Measurements from ENCODE around the gene MRGPRE. TPM values are rescaled to one million over a fixed set of nuclear protein-coding genes. Genes with fewer than 3 reads are reported as not detected.

Gene MRGPRE
- total RNA-seq, 2 experiments from 2014 or later, result not detected

DNA sequence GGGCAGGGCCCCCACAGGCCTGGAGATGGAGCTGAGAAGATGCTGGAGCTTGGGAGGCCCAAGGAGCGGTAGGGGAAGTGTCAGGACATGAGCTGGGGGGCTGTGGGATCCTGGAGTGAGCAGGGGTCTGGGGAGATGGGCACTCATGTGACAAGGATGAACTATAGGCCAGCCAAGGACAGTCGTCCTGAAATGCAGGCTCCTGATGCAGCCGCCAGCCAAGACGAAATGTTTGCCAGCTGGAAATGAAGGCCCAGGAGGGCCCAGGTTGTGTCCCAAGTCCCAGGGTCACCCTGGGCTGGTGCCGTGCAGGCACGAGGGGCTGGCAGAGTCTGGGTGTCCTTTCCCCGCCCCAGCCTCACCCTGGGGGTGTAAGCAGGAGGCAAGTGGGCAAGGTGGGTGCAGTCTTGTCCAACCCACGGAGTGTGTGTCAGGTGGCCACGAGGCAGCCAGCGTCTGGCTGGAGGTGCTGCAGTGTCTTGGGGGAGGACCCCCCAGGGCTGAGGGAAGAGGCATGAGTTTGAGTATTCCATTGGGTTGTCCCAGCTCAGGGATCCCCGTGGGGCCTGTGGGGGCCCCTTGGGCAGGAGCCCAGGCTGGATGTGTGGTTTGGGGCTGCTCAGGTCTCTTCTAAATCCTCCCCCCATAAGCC, 35.0 kb downstream of the MRGPRE start:
- no peak for DNase-seq
- Mint-ChIP-seq H3K9me3 (no peaks in the 10 kb centered on the region), H3K4me3 (no peak overlapping the region), H3K4me1 (no peaks in the 10 kb centered on the region), H3K27me3 (peaks cover 7% of the 10 kb centered on the region), H3K36me3 (no peaks in the 10 kb centered on the region), H3K27ac (no peak overlapping the region)

DNA sequence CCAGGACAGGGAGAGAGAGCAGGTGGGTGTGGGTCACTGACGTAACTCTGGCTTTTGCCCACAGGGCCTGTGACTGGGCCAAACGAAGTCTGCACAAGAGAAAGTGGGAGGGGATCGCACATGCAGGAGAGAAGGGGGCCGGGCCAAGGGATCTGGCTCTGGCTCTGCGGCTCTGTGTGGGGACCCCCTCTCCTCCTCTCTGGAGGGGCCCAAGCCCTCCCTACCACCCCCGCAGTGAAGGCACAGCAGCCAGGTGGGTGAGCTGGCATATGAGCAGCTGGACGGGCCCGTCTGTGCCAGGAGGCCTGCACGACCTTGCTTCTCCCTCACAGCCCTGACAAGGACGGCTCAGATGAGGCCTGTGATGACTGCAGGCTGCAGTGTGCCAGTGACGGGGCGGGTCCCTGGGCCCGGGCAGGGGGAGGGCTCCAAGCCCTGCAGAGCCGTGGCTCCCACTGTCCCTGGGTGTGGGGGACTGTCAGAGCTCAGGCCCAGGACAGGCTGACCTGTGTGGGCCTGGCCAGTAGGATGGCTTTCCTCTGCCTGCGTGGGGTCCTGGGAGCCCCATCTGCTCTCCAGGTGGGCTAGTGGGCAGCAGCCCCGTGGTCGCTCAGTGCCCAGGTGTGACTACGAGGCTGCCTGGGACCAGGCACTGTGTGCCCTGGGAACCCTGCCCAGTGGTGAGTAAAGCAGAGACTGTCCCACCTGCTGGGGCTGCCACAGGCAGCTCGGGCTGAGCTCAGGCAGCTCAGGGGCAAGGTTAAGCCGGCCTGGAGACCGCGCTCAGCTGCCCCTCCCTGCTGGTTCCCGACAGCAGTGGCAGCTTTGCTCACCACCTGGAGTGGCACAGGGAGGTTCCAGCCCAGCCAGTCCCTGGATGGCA, 35.8 kb downstream of the MRGPRE start:
- no peak overlapping the region for H3K4me3 Mint-ChIP-seq
- no peaks in the 10 kb centered on the region for H3K36me3 Mint-ChIP-seq
- no peak for DNase-seq
- peaks cover 7% of the 10 kb centered on the region for H3K27me3 Mint-ChIP-seq
- H3K27ac Mint-ChIP-seq, result no peak overlapping the region
- no peaks in the 10 kb centered on the region for H3K4me1 Mint-ChIP-seq
- H3K9me3 Mint-ChIP-seq, result no peaks in the 10 kb centered on the region

DNA sequence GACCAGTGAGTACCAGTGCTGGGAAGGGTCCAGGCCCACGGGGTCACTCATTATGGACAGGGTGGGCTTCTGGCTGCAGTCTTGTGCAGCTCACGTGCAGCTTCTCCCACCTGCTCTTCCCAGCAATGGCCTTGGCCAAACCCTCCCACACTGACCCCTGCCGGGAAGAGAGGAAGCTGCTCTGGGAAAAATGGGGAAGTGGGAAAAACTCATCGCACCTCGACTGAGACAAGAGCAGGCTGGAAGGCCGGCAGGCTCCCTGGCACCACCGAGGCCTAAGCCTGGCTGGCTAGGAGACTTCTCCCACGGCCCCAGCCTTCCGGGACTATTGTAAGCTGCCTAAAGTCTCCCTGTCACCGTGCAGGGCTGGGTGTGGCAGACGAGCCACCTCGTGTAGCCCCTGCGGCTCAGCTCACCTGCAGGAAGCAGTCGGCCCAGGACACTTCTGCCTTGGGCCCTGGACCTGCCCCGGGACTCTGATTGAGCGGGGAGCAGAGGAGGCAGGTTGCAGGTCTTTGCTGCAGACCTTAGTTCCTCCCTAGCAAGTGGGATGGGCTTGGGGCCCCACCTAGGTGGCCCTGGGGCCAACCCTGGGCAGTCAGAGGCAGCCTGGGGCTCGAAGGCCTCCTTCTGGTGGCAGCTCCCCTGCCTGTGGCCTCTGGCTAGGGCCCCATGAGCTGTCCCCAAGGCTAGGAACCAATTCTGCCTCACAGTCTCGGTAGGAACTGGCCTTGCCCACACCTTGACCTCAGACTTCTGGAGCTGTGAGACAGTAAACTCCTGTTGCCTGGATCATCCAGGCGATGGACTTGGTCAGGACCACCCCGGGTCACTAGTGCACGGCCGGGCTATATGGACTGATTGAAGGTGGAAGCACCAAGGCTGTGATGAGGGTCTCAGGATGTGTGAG, 36.7 kb downstream of the MRGPRE start:
- Mint-ChIP-seq H3K27ac (no peak overlapping the region), H3K4me3 (no peak overlapping the region), H3K36me3 (no peaks in the 10 kb centered on the region), H3K4me1 (no peaks in the 10 kb centered on the region), H3K27me3 (peaks cover 7% of the 10 kb centered on the region), H3K9me3 (no peaks in the 10 kb centered on the region)
- DNase-seq, result no peak

DNA sequence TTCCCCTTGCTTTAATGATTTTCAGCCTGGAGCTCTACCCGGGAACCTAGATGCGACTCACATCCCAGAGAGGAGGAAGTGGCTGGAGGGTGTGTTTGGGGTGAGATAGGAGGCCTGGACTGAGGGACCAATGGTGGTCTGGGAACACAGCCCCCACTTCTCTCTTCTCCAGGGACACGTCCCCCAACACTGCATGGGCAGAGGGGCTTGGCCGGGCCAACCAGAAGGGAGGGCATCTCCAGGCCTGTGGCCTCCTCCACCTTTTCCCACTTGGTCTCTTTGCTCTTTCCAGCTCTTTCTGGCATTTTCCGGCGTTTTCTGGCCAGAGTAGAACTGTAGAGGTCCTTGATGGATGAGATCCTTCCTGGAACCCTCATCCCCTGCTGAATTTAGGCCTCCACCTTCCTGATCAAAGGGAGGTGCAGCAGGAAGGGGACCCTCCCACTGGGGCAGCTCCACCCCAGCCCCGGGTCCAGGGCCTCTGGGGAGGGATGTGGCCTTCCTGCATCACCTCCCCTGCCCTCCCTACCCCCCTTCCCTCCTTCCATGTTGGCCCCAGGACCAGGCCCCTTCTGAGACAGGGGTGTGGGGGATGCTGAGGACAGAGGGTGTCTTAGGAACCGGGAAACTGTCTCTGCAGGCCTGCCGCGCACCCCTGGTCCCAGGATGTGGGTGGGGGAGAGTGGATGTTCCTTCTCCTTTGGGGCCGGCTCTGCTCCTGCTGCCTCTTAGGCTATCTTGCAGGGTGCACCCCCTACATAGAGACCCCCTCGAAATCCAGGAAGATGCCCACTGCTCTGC, 38.0 kb downstream of the MRGPRE start:
- no peak for DNase-seq
- H3K36me3 Mint-ChIP-seq, result no peaks in the 10 kb centered on the region
- no peak overlapping the region for H3K27ac Mint-ChIP-seq
- peaks cover 4% of the 10 kb centered on the region for H3K27me3 Mint-ChIP-seq
- H3K4me3 Mint-ChIP-seq, result no peak overlapping the region
- H3K4me1 Mint-ChIP-seq, result no peaks in the 10 kb centered on the region
- H3K9me3 Mint-ChIP-seq, result no peaks in the 10 kb centered on the region

DNA sequence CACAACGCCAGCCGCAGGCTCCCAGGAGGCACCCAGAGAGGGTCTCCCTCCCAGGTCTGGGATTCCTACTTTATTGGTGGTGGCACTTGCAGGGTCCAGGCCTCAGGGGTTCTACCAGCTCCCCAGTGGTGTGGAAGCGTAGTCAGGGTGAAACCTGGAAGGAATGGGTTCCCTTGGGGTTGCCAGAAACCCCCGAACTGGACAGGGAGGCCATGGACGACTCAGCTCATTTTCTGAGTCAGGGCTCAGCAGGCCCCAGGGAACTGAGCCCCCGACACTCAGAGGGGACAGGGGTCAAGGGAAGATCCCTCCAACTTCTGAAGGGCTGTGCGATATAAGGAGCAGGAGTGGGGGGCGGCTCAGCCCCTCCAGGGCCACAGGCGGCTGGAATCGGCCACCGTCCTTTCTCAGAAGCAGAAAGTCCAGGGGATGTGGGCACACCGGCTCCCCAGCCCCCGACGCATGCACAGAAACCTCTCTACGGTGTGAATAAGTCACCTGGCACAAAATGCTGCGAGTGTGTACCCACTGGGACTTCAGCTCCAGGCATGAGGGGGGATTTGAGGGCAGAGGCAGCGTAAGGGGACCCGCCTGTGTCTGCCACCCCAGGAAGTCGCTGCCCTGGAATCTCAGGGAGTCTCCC, 38.7 kb downstream of the MRGPRE start:
- no peak overlapping the region for H3K4me3 Mint-ChIP-seq
- peaks cover 4% of the 10 kb centered on the region for H3K27me3 Mint-ChIP-seq
- no peaks in the 10 kb centered on the region for H3K9me3 Mint-ChIP-seq
- H3K36me3 Mint-ChIP-seq, result no peaks in the 10 kb centered on the region
- H3K27ac Mint-ChIP-seq, result no peak overlapping the region
- no peak for DNase-seq
- no peaks in the 10 kb centered on the region for H3K4me1 Mint-ChIP-seq

DNA sequence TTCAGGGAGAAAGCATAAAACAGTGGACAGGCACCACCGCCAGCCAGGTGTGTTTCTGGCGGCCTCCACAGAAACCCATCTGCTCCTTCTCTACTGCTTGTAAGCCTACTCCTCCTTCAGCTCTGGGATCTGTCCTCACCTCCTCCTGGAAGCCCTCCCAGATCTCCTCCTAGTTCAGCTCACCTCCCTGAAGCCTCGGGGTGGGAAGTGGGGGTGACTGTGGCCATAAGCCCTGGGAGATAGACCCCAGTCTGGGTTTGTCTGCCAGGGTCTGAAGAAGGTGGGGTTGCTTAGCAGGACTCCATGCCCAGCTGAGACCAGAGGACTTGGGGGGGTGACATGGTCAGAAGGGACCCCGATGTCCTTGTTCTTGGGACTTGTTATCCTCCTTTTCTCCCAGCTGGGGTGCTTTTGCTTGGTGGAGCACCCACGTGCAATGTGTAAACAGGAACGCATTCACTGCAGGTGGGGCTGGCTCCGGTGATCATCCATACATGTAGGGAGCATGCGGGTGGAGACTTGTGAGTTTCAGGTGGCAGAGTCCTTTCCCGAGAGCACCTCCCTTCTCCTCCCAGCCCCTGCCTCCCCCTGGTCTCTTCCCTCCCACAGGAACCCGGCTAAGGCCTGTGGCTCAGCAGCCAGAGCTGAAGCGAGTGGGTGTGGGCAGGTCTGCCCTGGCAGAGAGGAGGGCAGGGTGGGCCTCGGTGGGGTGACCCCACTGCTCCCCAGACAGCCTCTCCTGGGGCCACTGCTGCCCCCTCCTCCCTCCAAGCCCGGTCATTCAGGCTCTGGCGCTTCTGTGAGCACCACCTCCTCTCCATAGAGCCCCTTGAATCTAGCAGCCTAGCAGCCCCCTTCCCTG, 39.5 kb downstream of the MRGPRE start:
- DNase-seq, result no peak
- peaks cover 4% of the 10 kb centered on the region for H3K27me3 Mint-ChIP-seq
- no peaks in the 10 kb centered on the region for H3K4me1 Mint-ChIP-seq
- no peak overlapping the region for H3K27ac Mint-ChIP-seq
- H3K36me3 Mint-ChIP-seq, result no peaks in the 10 kb centered on the region
- no peak overlapping the region for H3K4me3 Mint-ChIP-seq
- no peaks in the 10 kb centered on the region for H3K9me3 Mint-ChIP-seq

DNA sequence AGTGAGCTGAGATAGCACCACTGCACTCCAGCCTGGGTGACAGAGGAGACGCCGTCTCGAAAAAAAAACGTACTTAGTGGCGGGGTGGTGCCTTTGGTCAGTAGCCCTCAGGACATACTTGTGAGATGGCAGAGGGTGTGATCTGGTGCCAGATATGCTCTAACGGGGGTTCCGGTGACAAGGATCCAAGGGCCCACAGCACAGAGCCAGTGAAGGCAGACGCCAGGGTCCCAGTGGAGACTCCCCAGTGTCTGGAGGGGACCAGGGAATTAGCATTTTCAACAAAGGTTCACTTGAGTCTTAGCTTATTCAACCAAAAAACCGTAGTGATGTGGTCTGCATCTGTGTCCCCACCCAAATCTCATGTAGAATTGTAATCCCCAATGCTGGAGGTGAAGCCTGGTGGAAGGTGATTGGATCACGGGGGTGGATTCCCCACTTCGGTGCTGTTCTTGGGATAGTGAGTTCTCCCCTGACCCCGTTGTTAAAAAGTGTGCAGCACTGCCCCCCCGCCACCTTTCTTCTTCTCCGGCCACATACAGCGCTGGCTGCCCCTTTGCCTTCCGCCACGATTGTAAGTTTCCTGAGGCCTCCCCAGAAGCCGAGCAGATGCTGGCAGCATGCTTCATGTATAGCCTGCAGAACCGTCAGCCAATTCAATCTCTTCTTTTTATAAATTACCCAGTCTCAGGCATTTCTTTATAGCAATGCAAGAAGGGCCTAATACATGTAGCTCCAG, 40.5 kb downstream of the MRGPRE start:
- no peaks in the 10 kb centered on the region for H3K4me1 Mint-ChIP-seq
- no peak overlapping the region for H3K27ac Mint-ChIP-seq
- H3K9me3 Mint-ChIP-seq, result no peaks in the 10 kb centered on the region
- peaks cover 4% of the 10 kb centered on the region for H3K27me3 Mint-ChIP-seq
- DNase-seq, result no peak
- no peaks in the 10 kb centered on the region for H3K36me3 Mint-ChIP-seq
- H3K4me3 Mint-ChIP-seq, result no peak overlapping the region

DNA sequence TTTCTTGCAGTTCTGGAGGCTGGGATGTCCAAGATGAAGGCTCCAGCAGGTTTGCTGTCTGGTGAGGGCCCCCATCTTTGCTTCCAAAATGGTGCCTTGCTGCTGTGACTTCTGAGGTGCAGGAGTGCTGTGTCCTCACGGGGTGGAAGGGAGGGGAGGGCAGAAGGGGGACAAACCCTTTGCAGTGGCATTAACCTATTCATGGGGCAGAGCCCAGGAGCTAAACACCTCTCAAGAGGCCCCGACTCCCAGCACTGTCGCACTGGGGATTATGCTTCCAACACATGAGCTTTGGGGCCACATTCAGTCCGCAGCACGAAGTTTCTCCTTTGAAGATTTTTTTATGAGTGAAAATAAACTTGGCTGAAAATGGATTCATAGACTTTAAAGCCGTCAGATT, 41.6 kb downstream of the MRGPRE start:
- no peaks in the 10 kb centered on the region for H3K27me3 Mint-ChIP-seq
- H3K9me3 Mint-ChIP-seq, result no peaks in the 10 kb centered on the region
- no peaks in the 10 kb centered on the region for H3K36me3 Mint-ChIP-seq
- H3K27ac Mint-ChIP-seq, result no peak overlapping the region
- H3K4me1 Mint-ChIP-seq, result no peaks in the 10 kb centered on the region
- no peak for DNase-seq
- no peak overlapping the region for H3K4me3 Mint-ChIP-seq

DNA sequence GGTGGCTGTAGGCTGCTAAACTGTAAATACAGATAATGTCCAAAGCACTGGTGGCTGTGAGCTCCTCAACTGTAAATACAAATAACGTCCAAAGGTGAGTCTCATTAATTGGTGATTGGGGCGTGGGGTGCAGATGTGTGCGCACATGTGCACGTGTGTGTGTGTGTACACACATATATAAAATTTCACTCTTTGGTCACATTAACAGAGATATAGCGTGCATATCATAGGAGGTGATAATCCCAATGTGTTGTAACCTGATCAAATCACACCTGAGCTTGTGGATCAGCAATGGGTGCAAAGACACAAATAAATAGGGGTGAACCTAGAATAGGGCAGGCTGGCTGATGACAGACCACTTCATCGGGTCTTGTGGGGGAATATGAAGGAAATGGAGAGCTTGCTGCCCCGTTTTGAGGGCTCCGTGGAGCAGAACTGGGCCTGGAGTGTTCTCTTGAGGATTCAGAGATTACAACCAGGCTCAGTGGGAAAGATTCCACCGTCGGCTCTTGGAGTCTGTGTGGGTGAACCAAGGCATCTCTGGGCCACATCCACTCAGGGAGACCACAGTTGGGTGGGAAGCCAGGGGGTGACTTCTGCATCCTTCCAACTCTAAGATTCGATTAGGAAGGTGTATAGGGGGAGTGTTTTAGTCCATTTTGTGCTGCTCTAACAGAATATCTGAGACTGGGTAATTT, 42.2 kb downstream of the MRGPRE start:
- Mint-ChIP-seq H3K4me3 (no peak overlapping the region), H3K4me1 (no peaks in the 10 kb centered on the region), H3K27ac (no peak overlapping the region), H3K9me3 (no peaks in the 10 kb centered on the region), H3K27me3 (no peaks in the 10 kb centered on the region), H3K36me3 (no peaks in the 10 kb centered on the region)
- DNase-seq, result no peak

DNA sequence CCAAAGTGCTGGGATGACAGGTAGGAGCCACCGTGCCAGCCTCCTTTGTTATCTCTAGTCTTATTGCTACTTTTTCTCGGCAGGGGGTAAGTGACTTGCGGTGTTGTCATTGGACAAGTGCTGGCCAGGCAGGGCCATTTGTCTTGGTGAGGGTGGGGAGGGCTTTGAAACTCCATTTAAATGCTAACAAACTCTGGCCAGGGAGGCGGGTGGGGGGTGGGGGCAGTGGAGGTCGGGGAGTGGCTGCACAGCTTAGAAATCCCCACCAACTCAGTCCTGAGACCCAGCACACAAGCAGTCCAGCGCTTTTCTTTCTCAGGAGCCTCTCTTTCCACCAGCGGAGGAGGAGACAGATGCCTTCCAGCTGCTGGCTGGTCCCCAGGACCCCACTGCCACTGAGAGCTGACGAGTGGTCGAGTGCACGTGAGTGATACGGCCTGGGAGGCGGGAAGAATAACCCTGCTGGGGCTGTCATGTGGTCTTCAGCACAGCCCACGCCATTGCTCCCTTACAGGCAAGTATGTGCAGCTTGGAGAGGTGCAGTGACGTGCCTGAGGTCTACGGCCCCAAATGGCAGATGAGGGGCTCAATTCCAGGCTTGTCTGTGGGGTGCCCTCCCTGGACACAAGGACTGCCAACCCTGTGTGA, 42.9 kb downstream of the MRGPRE start:
- Mint-ChIP-seq H3K9me3 (no peaks in the 10 kb centered on the region), H3K4me1 (no peaks in the 10 kb centered on the region), H3K4me3 (no peak overlapping the region), H3K27me3 (no peaks in the 10 kb centered on the region), H3K36me3 (no peaks in the 10 kb centered on the region), H3K27ac (no peak overlapping the region)
- DNase-seq, result no peak

DNA sequence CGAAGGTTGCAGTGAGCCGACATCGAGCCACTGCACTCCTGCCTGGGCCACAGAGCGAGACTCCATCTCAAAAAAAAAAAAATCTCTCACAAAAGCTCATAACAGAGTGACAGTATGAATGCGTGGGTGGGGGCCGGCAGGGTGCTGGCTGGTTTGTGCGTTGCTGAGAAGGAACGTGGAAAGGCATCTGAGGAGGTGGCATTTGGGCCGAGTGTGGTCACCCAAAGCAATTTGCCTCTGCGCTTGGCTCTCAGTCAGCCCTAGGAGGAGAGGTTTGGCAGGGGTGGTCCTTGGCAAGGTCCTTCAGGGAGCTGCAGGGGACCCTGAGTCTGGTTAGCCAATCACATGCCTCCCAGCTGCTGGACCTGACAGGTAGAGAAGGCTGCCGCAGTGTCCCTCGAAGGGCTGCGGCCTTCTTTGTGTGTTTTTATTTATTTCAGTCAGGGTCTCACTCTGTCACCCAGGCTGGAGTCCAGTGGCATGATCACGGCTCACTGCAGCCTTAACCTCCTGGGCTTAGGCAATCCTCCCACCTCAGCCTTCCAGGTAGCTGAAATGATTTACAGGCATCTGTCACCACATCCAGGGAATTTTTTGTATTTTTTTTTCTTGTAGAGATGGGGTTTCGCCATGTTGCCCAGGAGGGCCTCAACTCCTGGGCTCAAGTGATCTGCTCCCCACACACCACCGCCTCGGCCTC, 43.6 kb downstream of the MRGPRE start:
- H3K4me3 Mint-ChIP-seq, result no peak overlapping the region
- no peaks in the 10 kb centered on the region for H3K4me1 Mint-ChIP-seq

More for the DNA sequence above, 43.6 kb downstream of the MRGPRE start:
- H3K27ac Mint-ChIP-seq, result no peak overlapping the region
- H3K36me3 Mint-ChIP-seq, result no peaks in the 10 kb centered on the region
- no peaks in the 10 kb centered on the region for H3K9me3 Mint-ChIP-seq
- no peaks in the 10 kb centered on the region for H3K27me3 Mint-ChIP-seq
- no peak for DNase-seq

All from activated naive CD8-positive, alpha-beta T cell treated with anti-CD3 and anti-CD28 coated beads for 36 hours (primary cell).